Measurements from ENCODE around the gene SELENOH. TPM values are rescaled to one million over a fixed set of nuclear protein-coding genes. Genes with fewer than 3 reads are reported as not detected.
"Not testable (repeated sequence)": the region's sequence is repeated elsewhere in the genome, so short reads cannot be mapped to it uniquely, and the experiment has no call there.

Gene SELENOH, protein sequence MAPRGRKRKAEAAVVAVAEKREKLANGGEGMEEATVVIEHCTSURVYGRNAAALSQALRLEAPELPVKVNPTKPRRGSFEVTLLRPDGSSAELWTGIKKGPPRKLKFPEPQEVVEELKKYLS
- total RNA-seq (2014; rRNA removed; shearing (Covaris generic)), result 220 and 290 TPM in 2 replicates

DNA sequence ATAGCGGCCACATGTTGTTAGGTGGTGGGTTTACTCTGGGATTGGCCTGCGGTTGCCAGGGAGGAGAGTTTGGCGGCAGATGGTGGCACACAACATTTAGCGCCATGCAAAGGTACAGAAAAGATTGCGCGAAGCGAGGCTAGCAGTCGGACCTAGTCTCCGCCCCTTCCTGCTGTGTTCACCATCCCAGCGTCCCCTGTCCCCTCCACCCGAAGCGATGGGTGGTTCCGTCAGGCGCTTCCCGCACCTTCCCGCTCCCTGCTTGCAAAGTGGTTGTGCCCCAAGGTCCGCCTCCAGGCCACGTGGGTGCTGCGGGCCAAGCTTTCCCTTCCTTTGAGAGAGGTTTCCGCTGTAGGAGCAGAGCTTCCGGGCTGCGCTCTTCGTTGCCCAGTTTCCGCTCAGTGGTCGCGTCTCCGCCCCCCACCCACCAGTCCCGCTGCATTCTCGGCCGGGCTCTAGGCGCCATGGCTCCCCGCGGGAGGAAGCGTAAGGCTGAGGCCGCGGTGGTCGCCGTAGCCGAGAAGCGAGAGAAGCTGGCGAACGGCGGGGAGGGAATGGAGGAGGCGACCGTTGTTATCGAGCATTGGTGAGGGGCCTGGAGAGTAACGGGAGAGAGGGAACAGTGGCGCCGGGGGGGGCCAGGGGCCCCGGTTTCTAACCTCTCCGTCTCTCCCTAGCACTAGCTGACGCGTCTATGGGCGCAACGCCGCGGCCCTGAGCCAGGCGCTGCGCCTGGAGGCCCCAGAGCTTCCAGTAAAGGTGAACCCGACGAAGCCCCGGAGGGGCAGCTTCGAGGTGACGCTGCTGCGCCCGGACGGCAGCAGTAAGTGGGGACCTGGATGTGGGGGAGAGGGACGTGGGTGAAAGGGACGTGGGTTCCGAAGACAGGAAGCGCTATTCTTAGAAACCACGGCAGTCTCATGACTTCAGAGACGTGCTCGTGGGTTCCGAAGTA is at the start of gene SELENOH:
TSS of gene SELENOH (plus strand) at position 360 of the 955 bp plus-strand sequence. CDS start at position 465, 105 bp downstream.
- DNase-seq (ENCODE audit: low read depth), result peak; percentile 99

DNA sequence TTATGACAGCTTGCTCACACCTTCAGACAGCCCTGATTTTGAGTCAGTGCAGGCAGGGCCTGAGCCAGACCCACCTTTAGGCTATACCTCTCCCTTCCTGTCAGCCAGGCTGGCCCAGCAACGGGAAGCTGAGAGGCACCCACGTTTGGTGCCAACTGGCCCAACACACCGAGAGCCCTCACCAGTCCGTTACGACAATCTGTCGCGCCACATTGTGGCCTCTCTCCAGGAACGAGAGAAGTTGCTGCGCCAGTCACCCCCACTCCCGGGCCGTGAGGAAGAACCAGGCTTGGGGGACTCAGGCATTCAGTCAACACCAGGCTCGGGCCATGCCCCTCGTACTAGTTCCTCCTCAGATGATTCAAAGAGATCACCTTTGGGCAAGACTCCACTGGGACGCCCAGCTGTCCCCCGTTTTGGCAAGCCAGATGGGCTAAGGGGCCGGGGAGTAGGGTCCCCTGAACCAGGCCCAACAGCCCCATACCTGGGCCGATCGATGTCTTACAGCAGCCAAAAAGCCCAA is 42.4 kb upstream of the SELENOH start:
- no peak for DNase-seq (ENCODE audit: low read depth)

DNA sequence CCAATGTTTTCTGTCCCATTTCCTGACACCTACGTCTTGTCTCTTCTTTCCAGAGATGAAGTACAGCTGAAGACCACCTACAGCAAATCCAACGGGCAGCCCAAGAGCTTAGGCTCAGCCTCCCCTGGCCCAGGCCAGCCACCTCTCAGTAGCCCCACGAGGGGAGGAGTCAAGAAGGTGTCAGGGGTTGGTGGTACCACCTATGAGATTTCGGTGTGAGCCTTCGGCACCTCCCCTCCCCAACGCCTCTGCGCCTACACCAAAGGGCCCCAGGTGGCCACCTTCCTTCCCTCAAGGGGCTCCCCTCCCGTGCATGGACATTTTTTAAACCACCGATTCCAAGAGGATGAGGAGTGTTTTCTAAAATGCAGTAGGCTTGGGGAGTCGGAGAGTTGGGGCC is 41.5 kb upstream of the SELENOH start:
- no peak for DNase-seq (ENCODE audit: low read depth)

DNA sequence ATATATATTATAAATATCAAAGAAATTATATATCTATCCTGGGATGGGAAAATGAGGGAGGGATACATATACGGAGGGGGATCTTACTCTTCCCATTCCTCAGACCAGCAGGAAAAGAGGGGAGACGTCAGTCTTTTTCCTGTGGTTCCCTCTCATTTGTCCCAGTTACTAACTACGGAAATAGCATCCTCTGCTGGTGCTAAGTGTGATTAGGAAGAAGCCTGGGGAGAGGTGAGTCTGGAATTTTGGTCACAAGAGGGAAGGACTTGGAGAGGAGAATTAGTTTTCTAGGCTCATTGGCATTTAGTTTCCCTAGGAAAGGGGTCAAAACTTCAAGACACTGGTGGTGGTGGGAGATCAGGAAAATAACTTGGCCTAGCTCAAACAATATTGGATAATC is 40.9 kb upstream of the SELENOH start:
- no peak for DNase-seq (ENCODE audit: low read depth)

- no peak for DNase-seq (ENCODE audit: low read depth)
These were observed 38.0 kb upstream of the SELENOH start for GRCh38 chr11:57703341-57703740.

GRCh38 chr11:57704932-57705331 is 36.4 kb upstream of the SELENOH start:
- DNase-seq (ENCODE audit: low read depth), result no peak

DNA sequence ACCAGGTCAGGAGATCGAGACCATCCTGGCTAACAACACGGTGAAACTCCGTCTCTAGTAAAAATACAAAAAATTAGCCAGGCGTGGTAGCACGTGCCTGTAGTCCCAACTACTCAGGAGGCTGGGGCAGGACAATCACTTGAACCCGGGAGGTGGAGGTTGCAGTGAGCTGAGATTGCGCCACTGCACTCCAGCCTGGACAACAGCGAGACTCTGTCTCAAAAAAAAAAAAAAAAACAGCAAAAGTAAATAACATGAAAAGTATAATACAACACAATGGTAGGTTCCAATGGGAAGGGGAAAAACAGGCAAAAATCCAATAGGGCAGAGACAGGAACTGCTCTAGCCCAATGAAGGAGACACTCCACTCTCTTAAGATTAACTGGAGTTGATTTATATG is 35.9 kb upstream of the SELENOH start:
- not testable (repeated sequence) for DNase-seq (ENCODE audit: low read depth)

GRCh38 chr11:57709802-57710367 is 31.4 kb upstream of the SELENOH start:
- DNase-seq (ENCODE audit: low read depth), result no peak

- DNase-seq (ENCODE audit: low read depth), result peak; percentile 83
These were observed 29.7 kb upstream of the SELENOH start, which contains the start of gene MED19 for GRCh38 chr11:57711414-57712255. MED19 (minus strand) TSS chr11:57712215; CDS start chr11:57712179, 36 bp downstream.

DNA sequence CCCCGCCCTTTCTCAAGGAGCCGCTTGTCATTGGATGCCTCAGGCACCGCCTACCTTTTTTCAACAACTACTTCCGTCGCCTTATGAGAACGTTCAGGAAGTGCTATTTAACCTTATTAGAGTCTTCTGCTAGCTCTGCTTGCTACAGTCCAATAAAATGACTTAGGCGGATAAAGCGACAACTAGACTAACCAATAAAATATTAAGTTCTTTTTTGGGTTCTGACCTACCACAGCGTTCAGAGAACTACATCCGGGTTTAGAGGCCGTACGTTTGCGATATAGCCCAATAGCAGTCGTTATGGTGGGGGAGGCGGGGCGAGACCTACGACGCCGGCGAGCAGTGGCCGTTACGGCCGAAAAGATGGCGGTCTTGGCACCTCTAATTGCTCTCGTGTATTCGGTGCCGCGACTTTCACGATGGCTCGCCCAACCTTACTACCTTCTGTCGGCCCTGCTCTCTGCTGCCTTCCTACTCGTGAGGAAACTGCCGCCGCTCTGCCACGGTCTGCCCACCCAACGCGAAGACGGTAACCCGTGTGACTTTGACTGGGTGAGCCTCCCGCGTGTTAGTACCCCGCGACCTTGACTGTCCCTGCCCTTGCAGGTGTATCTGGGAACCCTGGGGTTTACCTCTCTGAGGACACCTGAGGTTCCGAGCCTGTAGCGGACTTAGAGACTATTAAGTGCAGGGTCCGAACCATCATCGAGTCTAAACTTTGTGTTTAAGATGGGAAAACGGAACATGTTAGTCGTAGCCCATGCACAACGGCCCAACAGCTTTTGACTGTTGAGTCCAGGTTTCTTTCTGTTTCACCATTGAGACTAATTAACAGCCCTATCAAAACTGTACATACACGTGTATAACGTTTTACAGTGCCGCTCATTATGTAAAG is 28.8 kb upstream of the SELENOH start, which contains the start of gene TMX2:
TSS of gene TMX2 (plus strand) at position 338 of the 895 bp plus-strand sequence. CDS start at position 364, 26 bp downstream.
- DNase-seq (ENCODE audit: low read depth), result peak; percentile 96

GRCh38 chr11:57713835-57714234 is 27.5 kb upstream of the SELENOH start:
- DNase-seq (ENCODE audit: low read depth), result no peak

GRCh38 chr11:57716726-57717125 is 24.6 kb upstream of the SELENOH start:
- DNase-seq (ENCODE audit: low read depth), result not testable (repeated sequence)

DNA sequence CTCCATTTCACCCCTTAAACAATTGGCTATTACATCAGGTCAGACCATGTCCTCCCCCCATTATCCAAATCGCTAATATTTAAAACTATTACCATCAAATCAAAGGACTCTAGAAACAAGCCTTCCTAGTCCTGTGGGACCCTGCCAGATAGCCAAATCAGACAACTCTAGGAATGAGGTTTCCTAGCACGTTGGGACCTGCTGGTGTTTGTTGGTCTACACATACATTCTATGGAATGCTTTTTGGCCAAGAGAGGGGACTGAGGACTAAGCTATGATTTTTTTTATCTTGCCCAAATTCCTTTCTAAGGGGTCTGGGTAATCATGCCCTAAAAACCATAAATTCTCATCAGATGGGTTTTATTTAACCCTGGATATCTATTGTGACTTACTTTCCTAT is 14.1 kb upstream of the SELENOH start:
- no peak for DNase-seq (ENCODE audit: low read depth)

DNA sequence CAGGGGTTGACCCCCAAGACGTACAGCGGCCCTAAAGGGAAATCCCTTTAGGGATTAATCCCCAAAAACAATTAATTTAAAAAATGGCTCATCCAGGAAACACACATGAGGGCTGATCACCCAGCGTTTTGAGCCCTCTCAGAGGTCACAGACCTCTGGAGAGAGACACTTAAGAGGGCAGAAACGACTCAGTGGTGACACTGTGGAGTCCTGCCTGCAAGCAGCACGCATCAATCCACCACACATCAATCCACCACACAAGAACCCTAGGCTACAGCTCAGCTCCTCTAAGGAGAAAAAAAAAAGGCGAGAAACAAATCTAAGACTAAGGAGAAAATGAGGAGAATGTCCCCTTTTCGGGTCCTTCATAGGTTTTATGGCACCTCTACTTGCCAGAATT is 12.5 kb upstream of the SELENOH start:
- DNase-seq (ENCODE audit: low read depth), result no peak

GRCh38 chr11:57729479-57729878 is 11.8 kb upstream of the SELENOH start:
- no peak for DNase-seq (ENCODE audit: low read depth)

- no peak for DNase-seq (ENCODE audit: low read depth)
These were observed 8.6 kb upstream of the SELENOH start for GRCh38 chr11:57732661-57733060.

DNA sequence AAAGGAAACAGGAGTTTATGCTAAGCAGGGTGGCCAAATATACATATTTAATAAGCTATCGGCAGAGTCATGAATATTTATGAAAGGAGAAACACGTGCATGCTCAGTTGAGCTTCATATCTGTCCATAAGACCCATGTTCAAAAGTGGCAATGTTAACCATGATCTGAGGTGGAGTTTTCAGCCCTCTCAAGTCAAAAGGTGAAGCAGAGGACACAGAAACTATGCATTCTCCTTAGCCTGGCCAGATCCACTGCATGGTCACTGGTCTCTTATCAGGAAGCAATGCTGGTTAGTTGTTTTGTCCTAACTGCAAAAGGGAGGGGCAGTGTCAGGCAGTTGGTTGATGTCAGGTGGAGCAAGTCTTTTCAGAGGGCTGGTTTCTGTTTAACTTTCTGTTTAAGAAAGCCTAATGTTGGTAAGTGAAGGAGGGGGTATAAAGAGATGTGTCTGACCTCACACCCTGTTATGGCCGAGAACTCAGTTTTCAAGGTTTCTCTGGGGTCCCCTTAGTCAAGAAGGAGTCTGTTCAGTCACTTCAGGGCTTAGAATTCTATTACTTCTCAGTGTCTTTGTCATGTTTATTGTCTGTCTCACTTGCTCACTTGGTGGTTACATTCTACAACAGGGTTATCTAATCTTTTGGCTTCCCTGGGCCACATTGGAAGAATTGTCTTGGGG is 5.5 kb upstream of the SELENOH start:
- DNase-seq (ENCODE audit: low read depth), result no peak

- no peak for DNase-seq (ENCODE audit: low read depth)
These were observed 779 bp downstream of the SELENOH start for GRCh38 chr11:57742087-57742452.

GRCh38 chr11:57744357-57744756 is 3.1 kb downstream of the SELENOH start:
- no peak for DNase-seq (ENCODE audit: low read depth)

- DNase-seq (ENCODE audit: low read depth), result no peak
These were observed 3.9 kb downstream of the SELENOH start for GRCh38 chr11:57745206-57745605.
